GM23248 (cell line): ENCODE results near the gene LY86.

Experiments
- EZH2 ChIP-seq: fragments of 200-600 bp; sonication (generic); IDR thresholded peaks from 2 replicates; pipeline ENCODE4 v1.6.1; 2018; ENCODE audit warnings: antibody characterized with exemption, mild to moderate bottlenecking; ENCODE audit not compliant: insufficient read depth, poor library complexity, severe bottlenecking
- EZH2phosphoT487 ChIP-seq: fragments of 200-600 bp; sonication (generic); IDR thresholded peaks from 2 replicates; pipeline ENCODE4 v1.6.1; 2018; ENCODE audit warnings: antibody characterized with exemption, moderate library complexity, mild to moderate bottlenecking, low read depth; ENCODE audit not compliant: insufficient read depth

GRCh38 chr6:6586167-6586566 is 2.4 kb upstream of the LY86 start:
- TF ChIP-seq EZH2 (no peak), EZH2phosphoT487 (no peak)
